WTC11 (cell line): ENCODE measurements around the gene DOK3. TPM values are rescaled to one million over a fixed set of nuclear protein-coding genes. Genes with fewer than 3 reads are reported as not detected.

Source experiments
- ATAC-seq: fragments of 200-7000 bp; cut with Tn5 transposase; 2 replicates; pipeline ENCODE4 v1.10.0; 2021; ENCODE audit warnings: mild to moderate bottlenecking, moderate library complexity
- CTCF ChIA-PET: fragments of 300-600 bp; sonication (Branson Sonifier 250); formaldehyde crosslinking; loops from one replicate; lab custom pipeline; 2021; ENCODE audit warnings: antibody characterized with exemption; lab: Charles Lee
- POLR2A ChIA-PET: fragments of 350-600 bp; sonication (Branson Sonifier 250); formaldehyde crosslinking; loops from one replicate; lab custom pipeline; 2021; ENCODE audit warnings: antibody characterized with exemption; lab: Charles Lee
- DNase-seq: peaks from one replicate; pipeline ENCODE4 v3.0.0; 2021; ENCODE audit warnings: low spot score
- H3K27ac Mint-ChIP-seq: 2 replicates; pipeline ENCODE4 v1.8.0; 2021; ENCODE audit warnings: mixed read lengths
- H3K27me3 Mint-ChIP-seq: 2 replicates; pipeline ENCODE4 v1.8.0; 2021; ENCODE audit warnings: low read depth, mild to moderate bottlenecking, moderate library complexity, mixed read lengths
- H3K36me3 Mint-ChIP-seq: 2 replicates; pipeline ENCODE4 v1.8.0; 2021; ENCODE audit warnings: mixed read lengths
- H3K4me1 Mint-ChIP-seq: 2 replicates; pipeline ENCODE4 v1.8.0; 2022; ENCODE audit warnings: mixed read lengths
- H3K4me3 Mint-ChIP-seq: 2 replicates; pipeline ENCODE4 v1.8.0; 2021; ENCODE audit warnings: mild to moderate bottlenecking, moderate library complexity, mixed read lengths
- H3K9me3 Mint-ChIP-seq: 2 replicates; pipeline ENCODE4 v1.8.0; 2021; ENCODE audit warnings: mixed read lengths
- ARID4B ChIP-seq: sonication (generic); formaldehyde crosslinking; IDR thresholded peaks from 2 replicates; pipeline ENCODE4 v1.8.0; 2023; ENCODE audit warnings: missing genetic modification reagents, mild to moderate bottlenecking, borderline replicate concordance
- ATF3 ChIP-seq: sonication (generic); formaldehyde crosslinking; conservative IDR thresholded peaks from 2 replicates; pipeline ENCODE4 v1.8.1; 2022; ENCODE audit warnings: mild to moderate bottlenecking, missing genetic modification reagents
- CBFB ChIP-seq: sonication (generic); formaldehyde crosslinking; IDR thresholded peaks from 2 replicates; pipeline ENCODE4 v1.8.1; 2022; ENCODE audit warnings: mild to moderate bottlenecking, low read depth, missing genetic modification reagents
- ERG ChIP-seq: fragments of 250-450 bp; sonication (Bioruptor Pico); IDR thresholded peaks from 2 replicates; pipeline ENCODE4 v1.8.0; 2021; ENCODE audit warnings: mild to moderate bottlenecking
- HMGA2 ChIP-seq: fragments of 250-450 bp; sonication (Bioruptor Pico); IDR thresholded peaks from 2 replicates; pipeline ENCODE4 v1.4.0; 2021; ENCODE audit warnings: mild to moderate bottlenecking, moderate library complexity
- JUN ChIP-seq: sonication (generic); formaldehyde crosslinking; IDR thresholded peaks from 2 replicates; pipeline ENCODE4 v1.8.0; 2023; ENCODE audit warnings: mild to moderate bottlenecking, missing genetic modification reagents
- KAT7 ChIP-seq: sonication (generic); formaldehyde crosslinking; IDR thresholded peaks from 2 replicates; pipeline ENCODE4 v1.8.1; 2023; ENCODE audit warnings: missing genetic modification reagents, mild to moderate bottlenecking, borderline replicate concordance
- NFATC4 ChIP-seq: fragments of 250-450 bp; sonication (Bioruptor Pico); IDR thresholded peaks from 2 replicates; pipeline ENCODE4 v1.9.0; 2021; ENCODE audit warnings: mild to moderate bottlenecking
- NFE2L1 ChIP-seq: sonication (generic); formaldehyde crosslinking; IDR thresholded peaks from 2 replicates; pipeline ENCODE4 v1.8.1; 2023; ENCODE audit warnings: missing genetic modification reagents
- NR1H2 ChIP-seq: sonication (generic); formaldehyde crosslinking; IDR thresholded peaks from 2 replicates; pipeline ENCODE4 v1.9.0; 2021; ENCODE audit warnings: mild to moderate bottlenecking, moderate library complexity, missing genetic modification reagents
- USF1 ChIP-seq: sonication (generic); formaldehyde crosslinking; IDR thresholded peaks from 2 replicates; pipeline ENCODE4 v1.8.0; 2022; ENCODE audit warnings: mild to moderate bottlenecking, missing genetic modification reagents
- ZBTB21 ChIP-seq: sonication (generic); formaldehyde crosslinking; IDR thresholded peaks from 2 replicates; pipeline ENCODE4 v1.8.1; 2023; ENCODE audit warnings: mild to moderate bottlenecking, missing genetic modification reagents, borderline replicate concordance
- ZNF138 ChIP-seq: sonication (generic); formaldehyde crosslinking; conservative IDR thresholded peaks from 2 replicates; pipeline ENCODE4 v1.8.1; 2022; ENCODE audit warnings: mild to moderate bottlenecking, moderate library complexity, missing genetic modification reagents
- ZNF232 ChIP-seq: sonication (generic); formaldehyde crosslinking; IDR thresholded peaks from 2 replicates; pipeline ENCODE4 v1.8.0; 2022; ENCODE audit warnings: mild to moderate bottlenecking, missing genetic modification reagents
- ZNF281 ChIP-seq: sonication (generic); formaldehyde crosslinking; IDR thresholded peaks from 2 replicates; pipeline ENCODE4 v1.8.0; 2023; ENCODE audit warnings: mild to moderate bottlenecking, missing genetic modification reagents
- ZSCAN18 ChIP-seq: fragments of 250-450 bp; sonication (Bioruptor Pico); IDR thresholded peaks from 2 replicates; pipeline ENCODE4 v2.1.2; 2022; ENCODE audit warnings: mild to moderate bottlenecking, moderate library complexity
- total RNA-seq: library from RNA; stranded (reverse); gene quantifications from 3 replicates; pipeline ENCODE4 v1.2.3, GENCODE V29; 2021

DOK3 gene
- total RNA-seq, 1 experiment from 2014 or later = 9.9 TPM

- H3K4me1 Mint-ChIP-seq = peaks cover 2% of the 10 kb centered on the region; the same call in 1 of the 2 replicates
- no peak for TF ChIP-seq ZNF232 (CRISPR knock-in tag)
- TF ChIP-seq ZNF281 (CRISPR knock-in tag) = no peak
- no peak for TF ChIP-seq NR1H2 (CRISPR knock-in tag)
- no peak for TF ChIP-seq USF1 (CRISPR knock-in tag)
- TF ChIP-seq CBFB = no peak
- no peak for TF ChIP-seq ZSCAN18 (CRISPR knock-in tag)
- no peaks in the 10 kb centered on the region for H3K27me3 Mint-ChIP-seq
- no peak for ATAC-seq
- no peak overlapping the region for H3K27ac Mint-ChIP-seq
- ChIA-PET POLR2A (no interaction called here), CTCF (no interaction called here)
- no peaks in the 10 kb centered on the region for H3K9me3 Mint-ChIP-seq
- peaks cover 26% of the 10 kb centered on the region for H3K36me3 Mint-ChIP-seq
- H3K4me3 Mint-ChIP-seq = no peak overlapping the region
- no peak for DNase-seq
Observed at GRCh38 chr5:177542816-177543465, 33.3 kb upstream of the DOK3 start.

- DNase-seq (no peak), ATAC-seq (no peak)
- Mint-ChIP-seq H3K9me3 (no peaks in the 10 kb centered on the region), H3K4me3 (no peak overlapping the region), H3K4me1 (no peaks in the 10 kb centered on the region), H3K27me3 (no peaks in the 10 kb centered on the region), H3K36me3 (peaks cover 34% of the 10 kb centered on the region), H3K27ac (peak overlapping the region; percentile 60)
- ChIA-PET CTCF (interaction anchor here (0.5 kb wide), 1 partner anchor 59 kb away, joined by 3 read pairs; no protein-coding TSS in a partner anchor), POLR2A (interaction anchor here (0.7 kb wide), 1 partner anchor 226 kb away, joined by 3 read pairs; no protein-coding TSS in a partner anchor)
- no peak for TF ChIP-seq KAT7 (CRISPR knock-in tag)
- TF ChIP-seq HMGA2 = no peak
- TF ChIP-seq ZNF138 = no peak
- TF ChIP-seq JUN (CRISPR knock-in tag) = no peak
- no peak for TF ChIP-seq ATF3 (CRISPR knock-in tag)
- TF ChIP-seq ERG (CRISPR knock-in tag) = no peak
- TF ChIP-seq USF1 (CRISPR knock-in tag) = no peak
- TF ChIP-seq ARID4B (CRISPR knock-in tag) = no peak
- no peak for TF ChIP-seq NFE2L1 (CRISPR knock-in tag)
- TF ChIP-seq NFATC4 (CRISPR knock-in tag) = no peak
- no peak for TF ChIP-seq ZNF281 (CRISPR knock-in tag)
- no peak for TF ChIP-seq ZBTB21
Observed at GRCh38 chr5:177540438-177540837, 30.8 kb upstream of the DOK3 start.
